RWPE2 (cell line): ENCODE measurements around the gene GLDC.
A peak's percentile ranks its signal among the peaks of the same experiment; 100 is the strongest.

Experiments used
- ATAC-seq: fragments of 200-7000 bp; cut with Tn5 transposase; 3 replicates; pipeline ENCODE4 v1.9.1; 2021; ENCODE audit warnings: low read depth
- DNase-seq: peaks from one replicate; pipeline ENCODE4 v3.0.0-alpha.2; 2020; ENCODE audit warnings: low spot score
- H3K27ac ChIP-seq: fragments of 450-650 bp; 2 replicates; pipeline ENCODE4 v1.5.1; 2017; ENCODE audit warnings: mild to moderate bottlenecking; ENCODE audit not compliant: poor library complexity, severe bottlenecking
- H3K27me3 ChIP-seq: fragments of 250-450 bp; sonication (Bioruptor Pico); 2 replicates; pipeline ENCODE4 v1.5.1; 2021; ENCODE audit warnings: mild to moderate bottlenecking, moderate library complexity; ENCODE audit not compliant: insufficient read depth, poor library complexity, severe bottlenecking
- H3K36me3 ChIP-seq: fragments of 250-450 bp; sonication (Bioruptor Pico); 2 replicates; pipeline ENCODE4 v1.5.1; 2020; ENCODE audit warnings: low read depth, mild to moderate bottlenecking, moderate library complexity
- H3K4me1 ChIP-seq: fragments of 250-450 bp; sonication (Bioruptor Pico); 2 replicates; pipeline ENCODE4 v1.5.1; 2021; ENCODE audit warnings: mild to moderate bottlenecking, moderate library complexity; ENCODE audit not compliant: insufficient read depth, poor library complexity, severe bottlenecking
- H3K4me3 ChIP-seq: fragments of 250-450 bp; sonication (Bioruptor Pico); 2 replicates; pipeline ENCODE4 v1.5.1; 2021; ENCODE audit warnings: mild to moderate bottlenecking, moderate library complexity; ENCODE audit not compliant: severe bottlenecking
- H3K9me3 ChIP-seq: fragments of 250-450 bp; sonication (Bioruptor Pico); 2 replicates; pipeline ENCODE4 v1.5.1; 2021; ENCODE audit warnings: mild to moderate bottlenecking, moderate library complexity; ENCODE audit not compliant: severe bottlenecking
- TF ChIP-seq, protein P1 (sequence below): fragments of 450-650 bp; IDR thresholded peaks from one replicate; pipeline ENCODE4 v1.5.1; 2017; ENCODE audit warnings: mild to moderate bottlenecking, moderate library complexity; ENCODE audit not compliant: poor library complexity, severe bottlenecking

Gene GLDC

DNA sequence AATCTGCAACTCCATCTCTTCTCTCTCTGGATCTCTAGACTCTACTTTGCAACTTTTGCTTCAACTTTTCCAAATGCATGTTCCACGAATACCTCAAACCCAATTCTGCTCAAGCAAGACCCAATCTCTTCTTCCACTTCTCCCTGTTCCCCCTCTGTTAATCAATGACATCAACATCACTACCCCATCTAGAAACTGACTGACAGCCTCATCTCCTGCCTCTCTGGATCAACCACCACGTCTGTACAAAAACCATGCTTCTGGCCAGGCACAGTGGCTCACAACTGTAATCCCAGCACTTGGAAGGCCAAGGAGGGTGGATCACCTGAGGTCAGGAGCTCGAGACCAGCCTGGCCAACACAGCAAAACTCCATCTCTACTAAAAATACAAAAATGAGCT lies 12.2 kb downstream of the GLDC start:
- H3K27me3 ChIP-seq: no peaks in the 10 kb centered on the region
- H3K4me3 ChIP-seq: no peak overlapping the region
- ATAC-seq (no peak), DNase-seq (no peak)
- H3K27ac ChIP-seq: no peak overlapping the region
- H3K4me1 ChIP-seq: peaks cover 17% of the 10 kb centered on the region
- TF ChIP-seq, protein P1, sequence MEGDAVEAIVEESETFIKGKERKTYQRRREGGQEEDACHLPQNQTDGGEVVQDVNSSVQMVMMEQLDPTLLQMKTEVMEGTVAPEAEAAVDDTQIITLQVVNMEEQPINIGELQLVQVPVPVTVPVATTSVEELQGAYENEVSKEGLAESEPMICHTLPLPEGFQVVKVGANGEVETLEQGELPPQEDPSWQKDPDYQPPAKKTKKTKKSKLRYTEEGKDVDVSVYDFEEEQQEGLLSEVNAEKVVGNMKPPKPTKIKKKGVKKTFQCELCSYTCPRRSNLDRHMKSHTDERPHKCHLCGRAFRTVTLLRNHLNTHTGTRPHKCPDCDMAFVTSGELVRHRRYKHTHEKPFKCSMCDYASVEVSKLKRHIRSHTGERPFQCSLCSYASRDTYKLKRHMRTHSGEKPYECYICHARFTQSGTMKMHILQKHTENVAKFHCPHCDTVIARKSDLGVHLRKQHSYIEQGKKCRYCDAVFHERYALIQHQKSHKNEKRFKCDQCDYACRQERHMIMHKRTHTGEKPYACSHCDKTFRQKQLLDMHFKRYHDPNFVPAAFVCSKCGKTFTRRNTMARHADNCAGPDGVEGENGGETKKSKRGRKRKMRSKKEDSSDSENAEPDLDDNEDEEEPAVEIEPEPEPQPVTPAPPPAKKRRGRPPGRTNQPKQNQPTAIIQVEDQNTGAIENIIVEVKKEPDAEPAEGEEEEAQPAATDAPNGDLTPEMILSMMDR: no peak
- no peaks in the 10 kb centered on the region for H3K36me3 ChIP-seq
- H3K9me3 ChIP-seq: no peaks in the 10 kb centered on the region

DNA sequence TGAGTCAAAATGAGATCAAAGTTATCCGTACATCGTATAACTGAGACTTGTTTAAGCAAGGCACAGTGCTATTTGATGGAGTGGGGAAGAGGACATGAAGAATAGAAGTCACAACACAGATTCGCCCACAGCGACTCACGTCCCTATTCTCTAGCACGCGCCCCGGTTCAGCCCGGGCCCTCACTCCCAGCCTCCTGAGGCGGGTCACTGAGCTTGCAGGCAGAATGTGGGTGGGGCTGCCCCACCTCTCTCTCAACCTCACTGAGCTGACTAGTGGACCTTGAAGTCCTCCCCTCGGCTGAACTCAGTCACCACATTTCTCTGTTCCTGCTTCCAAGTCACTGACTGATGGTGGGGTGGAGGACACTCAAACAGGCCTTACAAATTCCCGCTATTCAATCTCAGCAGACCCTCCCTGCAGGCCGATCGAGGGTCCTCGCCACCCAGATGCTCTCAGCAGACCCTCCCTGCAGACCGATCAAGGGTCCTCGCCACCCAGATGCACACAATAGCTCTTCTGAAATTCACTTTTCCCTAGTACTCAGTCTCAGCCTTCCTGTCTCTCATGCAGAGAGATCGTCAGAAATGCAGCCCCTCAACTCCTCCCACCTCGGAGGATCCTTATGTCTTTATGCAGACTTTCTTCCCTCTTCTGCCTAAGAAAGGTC lies 12.9 kb downstream of the GLDC start:
- H3K9me3 ChIP-seq: no peaks in the 10 kb centered on the region
- DNase-seq (no peak), ATAC-seq (peak; percentile 58)
- TF ChIP-seq, protein P1: no peak
- H3K4me3 ChIP-seq: no peak overlapping the region
- peaks cover 19% of the 10 kb centered on the region for H3K4me1 ChIP-seq
- no peaks in the 10 kb centered on the region for H3K27me3 ChIP-seq
- H3K27ac ChIP-seq: no peak overlapping the region
- H3K36me3 ChIP-seq: no peaks in the 10 kb centered on the region

DNA sequence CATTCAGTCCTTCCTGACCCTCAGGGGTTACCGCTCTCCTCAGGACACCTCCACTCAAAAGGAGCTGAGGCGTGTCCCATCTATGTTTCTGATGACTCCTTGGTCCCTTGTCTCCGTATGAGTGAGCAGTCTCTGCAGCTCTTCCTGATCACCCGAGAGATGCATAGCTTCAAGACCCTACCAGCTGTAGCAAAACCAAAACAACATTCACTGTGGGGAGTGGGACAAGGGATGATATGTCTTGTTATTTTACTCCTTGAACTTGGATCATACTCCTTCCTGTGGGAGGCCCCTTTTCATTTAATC lies 14.4 kb downstream of the GLDC start:
- Histone ChIP-seq H3K9me3 (no peaks in the 10 kb centered on the region), H3K4me1 (peaks cover 19% of the 10 kb centered on the region), H3K4me3 (no peak overlapping the region), H3K36me3 (no peaks in the 10 kb centered on the region), H3K27me3 (no peaks in the 10 kb centered on the region), H3K27ac (no peak overlapping the region)
- ATAC-seq (no peak), DNase-seq (no peak)
- TF ChIP-seq, protein P1: no peak

DNA sequence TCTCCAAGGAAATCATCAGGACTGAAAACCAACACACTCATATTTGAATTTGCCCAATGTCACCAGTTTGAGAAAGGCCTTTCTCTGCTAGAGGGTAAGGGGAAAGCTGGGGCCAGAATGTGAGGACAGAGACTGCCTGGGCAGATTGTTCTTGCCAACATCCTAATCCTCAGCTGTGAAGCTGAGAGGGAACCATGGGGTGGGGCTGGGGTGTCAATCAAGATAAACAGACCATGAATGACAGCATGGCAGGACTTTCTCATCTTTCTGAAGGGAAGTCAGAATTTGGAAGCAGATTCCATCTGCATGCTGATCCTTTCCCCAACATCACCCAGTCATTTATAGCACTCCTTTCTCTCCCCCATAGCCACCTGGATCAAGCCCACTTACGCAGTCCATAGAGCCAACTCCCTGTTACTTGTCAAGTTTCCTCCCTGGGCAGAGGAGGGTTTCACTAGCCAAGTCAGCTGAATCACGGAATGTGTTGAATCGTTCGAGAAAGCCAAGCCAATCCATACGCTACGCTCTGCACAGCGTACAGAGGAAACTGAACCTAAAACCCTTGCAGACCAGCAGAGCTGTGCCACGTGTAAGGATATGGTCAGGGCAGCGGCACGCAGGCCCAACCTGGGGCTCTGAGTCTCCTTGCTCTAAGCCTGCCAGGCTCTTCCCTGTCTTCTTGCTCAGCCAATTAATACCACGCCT lies 14.9 kb downstream of the GLDC start:
- ATAC-seq (no peak), DNase-seq (no peak)
- no peaks in the 10 kb centered on the region for H3K27me3 ChIP-seq
- TF ChIP-seq, protein P1: no peak
- H3K36me3 ChIP-seq: no peaks in the 10 kb centered on the region
- H3K27ac ChIP-seq: no peak overlapping the region
- H3K4me3 ChIP-seq: no peak overlapping the region
- no peaks in the 10 kb centered on the region for H3K9me3 ChIP-seq
- peaks cover 19% of the 10 kb centered on the region for H3K4me1 ChIP-seq

DNA sequence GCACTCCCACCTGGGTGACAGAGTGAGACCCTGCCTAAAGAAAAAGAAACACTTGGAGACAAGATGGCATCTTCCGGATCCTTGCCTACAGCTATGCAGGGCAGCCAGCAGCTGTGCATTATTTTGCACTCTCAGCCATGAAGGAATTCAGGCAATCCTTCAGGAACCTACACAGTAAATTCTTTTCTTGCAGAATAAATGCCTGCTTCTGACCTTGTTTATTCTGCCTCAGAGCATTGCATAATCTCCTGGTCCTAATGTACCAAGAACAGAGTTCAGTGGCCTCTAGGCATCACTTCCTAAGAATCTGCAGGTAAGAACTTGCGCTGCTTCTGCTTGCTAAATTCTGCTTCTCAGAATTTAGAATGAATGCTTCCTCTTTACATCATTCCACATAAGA lies 16.8 kb downstream of the GLDC start:
- DNase-seq: no peak
- TF ChIP-seq, protein P1: no peak
- H3K4me1 ChIP-seq: peaks cover 19% of the 10 kb centered on the region

More for the DNA sequence above, 16.8 kb downstream of the GLDC start:
- no peaks in the 10 kb centered on the region for H3K27me3 ChIP-seq
- H3K9me3 ChIP-seq: no peaks in the 10 kb centered on the region
- no peak overlapping the region for H3K4me3 ChIP-seq
- peak; percentile 87 for ATAC-seq
- peak overlapping the region; percentile 40 for H3K27ac ChIP-seq
- H3K36me3 ChIP-seq: no peaks in the 10 kb centered on the region
